Neutrophil (primary cell): ENCODE results near the gene COL10A1.

Source experiments
- H3K27ac ChIP-seq: fragments of 200-600 bp; sonication (generic); 2 replicates; pipeline ENCODE4 v1.5.1; 2016; ENCODE audit warnings: mild to moderate bottlenecking, moderate library complexity
- H3K27me3 ChIP-seq: fragments of 200-600 bp; sonication (generic); 2 replicates; pipeline ENCODE4 v1.6.0; 2016; ENCODE audit warnings: mild to moderate bottlenecking
- H3K36me3 ChIP-seq: fragments of 200-600 bp; sonication (generic); 2 replicates; pipeline ENCODE4 v1.5.1; 2017
- H3K4me1 ChIP-seq, 2 experiments: fragments of 200-600 bp in 1 of 2; sonication (generic) in 1 of 2; 1 replicate in 1 of 2; 2 replicates in 1 of 2; pipeline versions ENCODE4 v1.5.1 to v1.6.1; 2013 to 2016; ENCODE audit warnings: low read depth in 1 of 2, low read length in 1 of 2, mild to moderate bottlenecking in 1 of 2, moderate library complexity in 1 of 2; ENCODE audit not compliant: control insufficient read depth in 1 of 2, insufficient read depth in 1 of 2
- H3K4me3 ChIP-seq, 2 experiments: fragments of 200-600 bp in 1 of 2; sonication (generic) in 1 of 2; 1 replicate in 1 of 2; 2 replicates in 1 of 2; pipeline ENCODE4 v1.5.1; 2013 to 2016; ENCODE audit warnings: low read depth in 1 of 2, low read length in 1 of 2, mild to moderate bottlenecking in 1 of 2, moderate library complexity in 1 of 2
- H3K9me3 ChIP-seq: fragments of 200-600 bp; sonication (generic); 2 replicates; pipeline ENCODE4 v1.5.1; 2016
- CTCF ChIP-seq: fragments of 200-600 bp; sonication (generic); IDR thresholded peaks from 2 replicates; pipeline ENCODE4 v1.5.1; 2016; ENCODE audit warnings: antibody characterized with exemption

The COL10A1 gene

GRCh38 chr6:116157391-116157790 is 31.5 kb upstream of the COL10A1 start:
- H3K27me3 ChIP-seq: no peaks in the 10 kb centered on the region
- no peaks in the 10 kb centered on the region for H3K9me3 ChIP-seq
- no peak overlapping the region for H3K4me3 ChIP-seq
- H3K36me3 ChIP-seq: no peaks in the 10 kb centered on the region
- no peaks in the 10 kb centered on the region for H3K4me1 ChIP-seq
- no peak overlapping the region for H3K27ac ChIP-seq
- TF ChIP-seq CTCF: no peak

GRCh38 chr6:116156405-116157326 is 30.7 kb upstream of the COL10A1 start:
- no peak for TF ChIP-seq CTCF
- Histone ChIP-seq H3K9me3 (no peaks in the 10 kb centered on the region), H3K4me1 (no peaks in the 10 kb centered on the region), H3K27ac (no peak overlapping the region), H3K27me3 (no peaks in the 10 kb centered on the region), H3K4me3 (no peak overlapping the region), H3K36me3 (no peaks in the 10 kb centered on the region)

DNA sequence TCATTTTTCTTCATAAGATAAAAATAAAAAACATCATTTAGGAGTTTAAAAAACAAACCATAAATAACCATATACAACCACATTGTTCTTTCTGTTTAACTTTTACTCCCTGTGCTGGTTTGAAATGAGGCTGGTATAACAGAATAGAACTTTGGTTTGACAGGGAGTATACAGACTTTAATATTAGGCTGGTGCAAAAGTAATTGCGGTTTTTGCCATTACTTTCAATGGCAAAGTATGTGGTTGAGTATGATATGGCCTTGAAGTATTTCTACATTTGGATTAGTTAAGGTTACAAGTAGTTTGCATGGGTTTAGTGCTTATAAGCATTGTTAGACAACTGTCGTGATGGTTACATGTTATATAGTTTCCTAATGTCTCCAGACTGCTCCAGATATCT is 29.0 kb upstream of the COL10A1 start:
- no peak for TF ChIP-seq CTCF
- Histone ChIP-seq H3K27ac (no peak overlapping the region), H3K4me1 (no peaks in the 10 kb centered on the region), H3K9me3 (no peaks in the 10 kb centered on the region), H3K4me3 (no peak overlapping the region), H3K36me3 (no peaks in the 10 kb centered on the region), H3K27me3 (no peaks in the 10 kb centered on the region)

- H3K27ac ChIP-seq: no peak overlapping the region
- no peak for TF ChIP-seq CTCF
Measured at GRCh38 chr6:116152620-116153019, 26.7 kb upstream of the COL10A1 start.

DNA sequence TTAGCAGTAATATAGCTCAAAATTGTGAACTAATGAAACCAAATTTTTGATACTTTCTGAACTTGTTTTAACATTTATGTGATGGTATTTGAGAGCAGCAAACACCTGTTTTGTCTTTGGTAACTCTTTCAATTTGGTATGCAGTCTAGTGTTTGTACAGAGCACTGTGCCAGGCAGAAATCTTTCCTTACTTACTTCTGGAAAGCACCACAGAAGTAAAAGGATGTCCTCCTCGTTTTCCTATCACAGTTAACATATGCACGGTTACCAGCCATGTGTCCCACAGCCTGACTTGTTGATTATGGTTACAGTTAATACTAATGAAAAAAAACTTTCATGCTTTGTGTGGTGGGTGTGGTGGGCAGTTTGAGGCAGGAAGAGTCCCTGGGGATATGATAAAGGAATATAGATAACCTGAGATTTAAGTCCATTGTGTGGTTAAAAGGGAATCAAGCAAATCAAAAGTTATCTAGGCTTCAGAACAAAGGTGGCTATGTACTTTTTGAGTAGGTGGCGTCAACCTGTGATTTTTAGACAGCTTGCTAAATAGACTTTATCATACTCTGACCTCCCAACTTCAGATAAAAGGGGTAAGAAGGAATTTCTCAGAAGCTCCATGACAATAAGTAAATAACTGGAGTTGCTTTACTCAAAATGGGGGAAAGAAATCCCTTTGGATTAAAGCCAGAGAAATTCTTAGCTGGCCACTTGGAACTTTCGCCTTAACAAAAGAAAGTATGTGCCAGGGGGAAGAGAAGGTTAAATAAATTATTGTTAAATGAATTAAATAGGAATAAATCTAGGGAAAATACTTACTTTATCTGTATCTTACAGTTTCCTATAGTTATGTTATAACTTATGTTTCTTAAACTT is 20.1 kb upstream of the COL10A1 start:
- no peaks in the 10 kb centered on the region for H3K36me3 ChIP-seq
- no peak overlapping the region for H3K27ac ChIP-seq
- no peaks in the 10 kb centered on the region for H3K27me3 ChIP-seq
- H3K4me1 ChIP-seq: no peaks in the 10 kb centered on the region
- no peak for TF ChIP-seq CTCF
- H3K4me3 ChIP-seq: no peak overlapping the region
- H3K9me3 ChIP-seq: no peaks in the 10 kb centered on the region

More at GRCh38 chr6:116152620-116153019, 26.7 kb upstream of the COL10A1 start:
- H3K4me3 ChIP-seq: no peak overlapping the region
- H3K4me1 ChIP-seq: no peaks in the 10 kb centered on the region
- no peaks in the 10 kb centered on the region for H3K36me3 ChIP-seq
- no peaks in the 10 kb centered on the region for H3K9me3 ChIP-seq
- no peaks in the 10 kb centered on the region for H3K27me3 ChIP-seq
